Colonic mucosa (tissue), 4 donors: ENCODE measurements around the gene KLK12. TPM values are rescaled to one million over a fixed set of nuclear protein-coding genes. Genes with fewer than 3 reads are reported as not detected.

Experiments
- DNase-seq: peaks from one replicate; pipeline ENCODE4 v3.0.0-alpha.2; 2020
- H3K27ac ChIP-seq: fragments of 200-600 bp; one replicate; pipeline ENCODE4 v1.8.0; 2021
- H3K27me3 ChIP-seq: fragments of 200-600 bp; one replicate; pipeline ENCODE4 v1.8.0; 2021
- H3K36me3 ChIP-seq: fragments of 200-600 bp; one replicate; pipeline ENCODE4 v1.8.0; 2021
- H3K4me1 ChIP-seq: fragments of 200-600 bp; one replicate; pipeline ENCODE4 v1.8.0; 2021; ENCODE audit warnings: mild to moderate bottlenecking
- H3K4me3 ChIP-seq: fragments of 200-600 bp; one replicate; pipeline ENCODE4 v1.8.0; 2021
- H3K9ac ChIP-seq, 2 donors: one replicate each; pipeline ENCODE4 v1.7.0; 2013; ENCODE audit warnings: control low read depth in 2 of 2, low read depth in 2 of 2, low read length in 2 of 2
- H3K9me3 ChIP-seq: fragments of 200-600 bp; one replicate; pipeline ENCODE4 v1.8.0; 2021
- intact Hi-C: fragments of 100-400 bp; cut with DNase I; formaldehyde crosslinking; loops from one replicate; pipeline ENCODE4 v1.14.1; 2022
- total RNA-seq, 2 donors: library from RNA; stranded (reverse); fragmentation: NEBNext Ultra II Directional in 1 of 2; extraction: Animal tissue kit (Norgen Biotek cat#: 25700) in 1 of 2; gene quantifications; one replicate each; pipeline ENCODE4 v1.2.1, GENCODE V29; 2021
- TF ChIP-seq, protein P1 (sequence below): fragments of 200-600 bp; IDR thresholded peaks from one replicate; pipeline ENCODE4 v1.8.0; 2022; ENCODE audit warnings: antibody characterized with exemption, mild to moderate bottlenecking
- donor health status: healthy.
- donor health status: DM: no; HTN: no; CAD: no.
- donor health status: DM: no; HTN: no; CAD: no.

The KLK12 gene
- total RNA-seq, 2 donors from 2014 or later: 0.64 to 1.4 TPM

GRCh38 chr19:51055866-51056265 lies 21.1 kb upstream of the KLK12 start:
- Histone ChIP-seq H3K27ac (no peak overlapping the region), H3K4me1 (no peaks in the 10 kb centered on the region), H3K4me3 (no peak overlapping the region), H3K9ac (no peak overlapping the region), H3K9me3 (no peaks in the 10 kb centered on the region), H3K36me3 (no peaks in the 10 kb centered on the region), H3K27me3 (no peaks in the 10 kb centered on the region)
- intact Hi-C loops: no loop called here
- TF ChIP-seq, protein P1, sequence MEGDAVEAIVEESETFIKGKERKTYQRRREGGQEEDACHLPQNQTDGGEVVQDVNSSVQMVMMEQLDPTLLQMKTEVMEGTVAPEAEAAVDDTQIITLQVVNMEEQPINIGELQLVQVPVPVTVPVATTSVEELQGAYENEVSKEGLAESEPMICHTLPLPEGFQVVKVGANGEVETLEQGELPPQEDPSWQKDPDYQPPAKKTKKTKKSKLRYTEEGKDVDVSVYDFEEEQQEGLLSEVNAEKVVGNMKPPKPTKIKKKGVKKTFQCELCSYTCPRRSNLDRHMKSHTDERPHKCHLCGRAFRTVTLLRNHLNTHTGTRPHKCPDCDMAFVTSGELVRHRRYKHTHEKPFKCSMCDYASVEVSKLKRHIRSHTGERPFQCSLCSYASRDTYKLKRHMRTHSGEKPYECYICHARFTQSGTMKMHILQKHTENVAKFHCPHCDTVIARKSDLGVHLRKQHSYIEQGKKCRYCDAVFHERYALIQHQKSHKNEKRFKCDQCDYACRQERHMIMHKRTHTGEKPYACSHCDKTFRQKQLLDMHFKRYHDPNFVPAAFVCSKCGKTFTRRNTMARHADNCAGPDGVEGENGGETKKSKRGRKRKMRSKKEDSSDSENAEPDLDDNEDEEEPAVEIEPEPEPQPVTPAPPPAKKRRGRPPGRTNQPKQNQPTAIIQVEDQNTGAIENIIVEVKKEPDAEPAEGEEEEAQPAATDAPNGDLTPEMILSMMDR: no peak
- DNase-seq: no peak

GRCh38 chr19:51047031-51047335 lies 12.2 kb upstream of the KLK12 start:
- Histone ChIP-seq H3K36me3 (no peaks in the 10 kb centered on the region), H3K9me3 (no peaks in the 10 kb centered on the region), H3K4me3 (no peak overlapping the region), H3K27me3 (no peaks in the 10 kb centered on the region), H3K4me1 (no peaks in the 10 kb centered on the region), H3K9ac (no peak overlapping the region), H3K27ac (no peak overlapping the region)
- intact Hi-C loops: no loop called here
- DNase-seq: no peak
- TF ChIP-seq, protein P1: no peak

- TF ChIP-seq, protein P1: no peak
- Histone ChIP-seq H3K27ac (no peak overlapping the region), H3K9ac (no peak overlapping the region), H3K27me3 (no peaks in the 10 kb centered on the region), H3K4me3 (no peak overlapping the region), H3K9me3 (no peaks in the 10 kb centered on the region), H3K4me1 (no peaks in the 10 kb centered on the region), H3K36me3 (no peaks in the 10 kb centered on the region)
- intact Hi-C loops: no loop called here
- no peak for DNase-seq
Observed at GRCh38 chr19:51044327-51044726, 9.5 kb upstream of the KLK12 start.

DNA sequence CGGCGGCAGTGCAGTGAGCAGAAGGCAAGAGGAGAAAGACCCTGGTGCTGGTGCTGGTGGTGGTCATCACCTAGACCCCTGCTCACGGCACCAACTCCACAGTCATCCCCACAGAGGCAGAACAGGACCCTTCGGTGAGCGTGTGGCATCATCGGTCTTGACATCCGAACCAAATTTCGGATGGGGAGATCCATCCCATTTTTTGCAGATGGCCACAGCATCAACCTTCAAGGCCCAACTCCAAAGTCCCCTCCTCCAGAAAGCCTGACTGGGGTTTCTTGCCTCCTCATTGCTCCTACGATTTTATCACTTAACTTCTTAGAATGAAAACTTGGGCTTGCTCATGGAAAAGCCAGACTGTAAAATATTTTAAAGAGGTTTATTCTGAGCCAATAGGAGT lies 8.7 kb upstream of the KLK12 start:
- TF ChIP-seq, protein P1: no peak
- H3K36me3 ChIP-seq: no peaks in the 10 kb centered on the region
- H3K27ac ChIP-seq: no peak overlapping the region

GRCh38 chr19:51040151-51040550 lies 5.3 kb upstream of the KLK12 start:
- intact Hi-C loops: no loop called here
- Histone ChIP-seq H3K9ac (no peak overlapping the region), H3K9me3 (no peaks in the 10 kb centered on the region), H3K27me3 (no peaks in the 10 kb centered on the region), H3K4me3 (no peak overlapping the region), H3K36me3 (no peaks in the 10 kb centered on the region), H3K27ac (no peak overlapping the region), H3K4me1 (no peaks in the 10 kb centered on the region)
- TF ChIP-seq, protein P1: no peak
- DNase-seq: no peak

More for the DNA sequence above, 8.7 kb upstream of the KLK12 start:
- no peaks in the 10 kb centered on the region for H3K4me1 ChIP-seq
- no peaks in the 10 kb centered on the region for H3K27me3 ChIP-seq
- DNase-seq: no peak
- intact Hi-C loops: no loop called here
- no peaks in the 10 kb centered on the region for H3K9me3 ChIP-seq
- no peak overlapping the region for H3K9ac ChIP-seq
- no peak overlapping the region for H3K4me3 ChIP-seq

DNA sequence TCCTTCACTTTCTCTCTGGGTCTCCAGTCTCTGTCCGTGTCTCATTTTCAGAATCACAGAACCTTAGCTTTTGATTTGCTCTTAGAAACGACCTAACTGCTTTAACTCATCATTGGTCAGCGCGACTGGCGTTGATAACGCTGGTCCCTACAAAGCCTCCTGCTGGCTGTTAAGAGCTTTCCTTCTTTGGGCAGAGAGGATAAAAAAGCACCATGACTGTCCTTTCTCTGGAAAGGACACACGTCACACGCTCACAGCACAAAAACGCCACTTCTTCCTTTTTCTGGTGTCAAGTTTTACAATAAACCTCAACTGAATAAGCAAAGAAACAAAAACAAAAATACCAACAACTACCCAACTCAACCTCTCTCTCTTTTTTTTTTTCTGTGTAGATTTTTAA lies 1.7 kb upstream of the KLK12 start:
- H3K4me1 ChIP-seq: no peaks in the 10 kb centered on the region
- no peaks in the 10 kb centered on the region for H3K27me3 ChIP-seq
- H3K36me3 ChIP-seq: no peaks in the 10 kb centered on the region
- no peaks in the 10 kb centered on the region for H3K9me3 ChIP-seq
- DNase-seq: no peak
- no peak overlapping the region for H3K4me3 ChIP-seq
- intact Hi-C loops: no loop called here
- no peak overlapping the region for H3K27ac ChIP-seq
- no peak overlapping the region for H3K9ac ChIP-seq
- TF ChIP-seq, protein P1: no peak
